Smooth muscle cell (in vitro differentiated cells): Measurements from ENCODE around the gene ZBTB48. TPM values are rescaled to one million over a fixed set of nuclear protein-coding genes. Genes with fewer than 3 reads are reported as not detected.
"Not testable (repeated sequence)": the region's sequence is repeated elsewhere in the genome, so short reads cannot be mapped to it uniquely, and the experiment has no call there.

ENCODE experiments used
- DNase-seq: peaks from one replicate; lab custom pipeline; 2025; ENCODE audit not compliant: unreplicated experiment; lab: John Stamatoyannopoulos, UW
- H2AFZ ChIP-seq: fragments of 200-600 bp; sonication (generic); 2 replicates; pipeline ENCODE4 v1.6.0; 2016; ENCODE audit warnings: antibody characterized with exemption, low read depth, mild to moderate bottlenecking
- H3F3A ChIP-seq: fragments of 200-600 bp; sonication (generic); 2 replicates; pipeline ENCODE4 v1.6.0; 2017; ENCODE audit warnings: antibody characterized with exemption, low read depth
- H3K27ac ChIP-seq: fragments of 200-600 bp; sonication (generic); 2 replicates; pipeline ENCODE4 v1.5.1; 2016; ENCODE audit warnings: low read depth, mild to moderate bottlenecking
- H3K27me3 ChIP-seq: fragments of 200-600 bp; sonication (generic); 2 replicates; pipeline ENCODE4 v1.6.1; 2016; ENCODE audit warnings: low read depth, mild to moderate bottlenecking
- H3K36me3 ChIP-seq: fragments of 200-600 bp; sonication (generic); 2 replicates; pipeline ENCODE4 v1.5.1; 2016; ENCODE audit warnings: low read depth
- H3K4me1 ChIP-seq: fragments of 200-600 bp; sonication (generic); 2 replicates; pipeline ENCODE4 v1.5.1; 2016; ENCODE audit warnings: low read depth
- H3K4me2 ChIP-seq: fragments of 200-600 bp; sonication (generic); 2 replicates; pipeline ENCODE4 v1.6.0; 2016; ENCODE audit warnings: mild to moderate bottlenecking
- H3K4me3 ChIP-seq: fragments of 200-600 bp; sonication (generic); 2 replicates; pipeline ENCODE4 v1.5.1; 2016; ENCODE audit warnings: mild to moderate bottlenecking
- H3K79me2 ChIP-seq: fragments of 200-600 bp; sonication (generic); 2 replicates; pipeline ENCODE4 v1.6.0; 2016; ENCODE audit warnings: low read depth, mild to moderate bottlenecking
- H3K9ac ChIP-seq: fragments of 200-600 bp; sonication (generic); 2 replicates; pipeline ENCODE4 v1.6.0; 2016; ENCODE audit warnings: low read depth
- H3K9me3 ChIP-seq: fragments of 200-600 bp; sonication (generic); replicated peaks from 2 replicates; pipeline ENCODE4 v1.5.1; 2016; ENCODE audit warnings: low read depth
- H4K20me1 ChIP-seq: fragments of 200-600 bp; sonication (generic); 2 replicates; pipeline ENCODE4 v1.6.0; 2016; ENCODE audit warnings: low read depth
- CTCF ChIP-seq: fragments of 200-600 bp; sonication (generic); IDR thresholded peaks from 2 replicates; pipeline ENCODE4 v1.5.1; 2017; ENCODE audit warnings: borderline replicate concordance, mild to moderate bottlenecking, antibody characterized with exemption; ENCODE audit not compliant: insufficient read depth, poor library complexity, severe bottlenecking
- whole genome bisulfite sequencing: methylation state at CpG from one replicate; pipeline ENCODE4 v1.1.7; 2016; ENCODE audit warnings: low lambda C conversion rate; 5-methylcytosine and 5-hydroxymethylcytosine counted together
- polyA plus RNA-seq: library from polyadenylated mRNA; unstranded; fragments of >200 nt; fragmentation: Nextera tagmentation; extraction: Ambion mirVana; gene quantifications from 2 replicates; pipeline ENCODE4 v1.2.1, GENCODE V29; 2016
- total RNA-seq: library from RNA; depleted of rRNA; stranded (reverse); fragments of >200 nt; gene quantifications from 2 replicates; pipeline ENCODE4 v1.2.3, GENCODE V29; 2014

The ZBTB48 gene
- total and polyA plus RNA-seq, 2 experiments from 2014 or later = 9.7 to 16.3 TPM

- DNase-seq = no peak
- H4K20me1 ChIP-seq = no peaks in the 10 kb centered on the region
- no peaks in the 10 kb centered on the region for H3K79me2 ChIP-seq
- H3K4me1 ChIP-seq = no peaks in the 10 kb centered on the region
- H3K4me2 ChIP-seq = no peak overlapping the region
- no peaks in the 10 kb centered on the region for H3F3A ChIP-seq
- no peaks in the 10 kb centered on the region for H3K9me3 ChIP-seq
- no peak overlapping the region for H2AFZ ChIP-seq
- no peak for TF ChIP-seq CTCF
- no peaks in the 10 kb centered on the region for H3K36me3 ChIP-seq
- no peaks in the 10 kb centered on the region for H3K27me3 ChIP-seq
- H3K27ac ChIP-seq = no peak overlapping the region
- no peak overlapping the region for H3K9ac ChIP-seq
- WGBS = 94% methylated on average over 20 of the region's 20 CpGs
- no peak overlapping the region for H3K4me3 ChIP-seq
Measured at GRCh38 chr1:6635161-6635909, 55.5 kb downstream of the ZBTB48 start.

- no peaks in the 10 kb centered on the region for H3K79me2 ChIP-seq
- no peaks in the 10 kb centered on the region for H4K20me1 ChIP-seq
- no peaks in the 10 kb centered on the region for H3K36me3 ChIP-seq
- 88% methylated on average over 16 of the region's 16 CpGs for WGBS
- H3K27ac ChIP-seq = no peak overlapping the region
- no peak overlapping the region for H2AFZ ChIP-seq
- H3K27me3 ChIP-seq = no peaks in the 10 kb centered on the region
- H3F3A ChIP-seq = no peaks in the 10 kb centered on the region
- DNase-seq = no peak
- TF ChIP-seq CTCF = no peak
- no peak overlapping the region for H3K9ac ChIP-seq
- no peaks in the 10 kb centered on the region for H3K9me3 ChIP-seq
- no peaks in the 10 kb centered on the region for H3K4me1 ChIP-seq
- H3K4me2 ChIP-seq = no peak overlapping the region
- H3K4me3 ChIP-seq = no peak overlapping the region
Measured at GRCh38 chr1:6635910-6636760, 56.3 kb downstream of the ZBTB48 start.

GRCh38 chr1:6636778-6637177 is 57.0 kb downstream of the ZBTB48 start:
- not testable (repeated sequence) for DNase-seq, H3K4me2 ChIP-seq, H3K79me2 ChIP-seq, H3K4me3 ChIP-seq, H3K36me3 ChIP-seq, H3K9ac ChIP-seq, H3K27me3 ChIP-seq, H3F3A ChIP-seq, H3K27ac ChIP-seq, H2AFZ ChIP-seq, H4K20me1 ChIP-seq, H3K4me1 ChIP-seq, H3K9me3 ChIP-seq
- 93% methylated on average over 6 of the region's 6 CpGs for WGBS

- no peaks in the 10 kb centered on the region for H4K20me1 ChIP-seq
- no peak overlapping the region for H3K4me2 ChIP-seq
- no peaks in the 10 kb centered on the region for H3F3A ChIP-seq
- H2AFZ ChIP-seq = no peak overlapping the region
- no peaks in the 10 kb centered on the region for H3K4me1 ChIP-seq
- no peaks in the 10 kb centered on the region for H3K27me3 ChIP-seq
- H3K79me2 ChIP-seq = no peaks in the 10 kb centered on the region
- no peaks in the 10 kb centered on the region for H3K9me3 ChIP-seq
- no peak overlapping the region for H3K4me3 ChIP-seq
- no peak for TF ChIP-seq CTCF
- DNase-seq = no peak
- whole genome bisulfite sequencing = 94% methylated on average over 9 of the region's 9 CpGs
- H3K36me3 ChIP-seq = no peaks in the 10 kb centered on the region
- no peak overlapping the region for H3K9ac ChIP-seq
- H3K27ac ChIP-seq = no peak overlapping the region
Measured at GRCh38 chr1:6637770-6638169, 58.0 kb downstream of the ZBTB48 start.
